ENCODE measurements around the gene GSG1. TPM values are rescaled to one million over a fixed set of nuclear protein-coding genes. Genes with fewer than 3 reads are reported as not detected.

The GSG1 gene
- total RNA-seq, 1 donor = 0.36 TPM

GRCh38 chr12:13100882-13101769, 2.3 kb downstream of the GSG1 start:
- Histone ChIP-seq H3K4me1 (ENCODE audit: insufficient read depth, low read length) (peaks cover 62% of the 10 kb centered on the region), H3K4me3 (ENCODE audit: insufficient read depth, low read length) (peak overlapping the region; percentile 69), H3K36me3 (ENCODE audit: insufficient read depth, low read length) (no peaks in the 10 kb centered on the region), H3K27me3 (ENCODE audit: insufficient read depth, low read length) (no peaks in the 10 kb centered on the region), H4K20me1 (ENCODE audit: insufficient read depth, low read length) (no peaks in the 10 kb centered on the region), H3K4me2 (ENCODE audit: insufficient read depth, low read length) (peak overlapping the region; percentile 89), H3K27ac (ENCODE audit: low read depth, low read length) (peak overlapping the region; percentile 100), H2AFZ (ENCODE audit: low read length) (peak overlapping the region; percentile 56), H3K79me2 (ENCODE audit: insufficient read depth, low read length) (no peaks in the 10 kb centered on the region), H3K9me3 (ENCODE audit: low read depth, low read length) (no peaks in the 10 kb centered on the region)
- TF ChIP-seq CTCF (IDR thresholded peaks at IDR 0.05; ENCODE audit: extremely low read depth, low read depth, low read length) = no peak
- peak; percentile 93 for DNase-seq (ENCODE audit: insufficient read length, low spot score, missing footprints)

- TF ChIP-seq CTCF (IDR thresholded peaks at IDR 0.05; ENCODE audit: extremely low read depth, low read depth, low read length) = no peak
- Histone ChIP-seq H3K4me2 (ENCODE audit: insufficient read depth, low read length) (peak overlapping the region; percentile 89), H2AFZ (ENCODE audit: low read length) (peak overlapping the region; percentile 56), H3K27ac (ENCODE audit: low read depth, low read length) (peak overlapping the region; percentile 100), H3K79me2 (ENCODE audit: insufficient read depth, low read length) (no peaks in the 10 kb centered on the region), H3K4me3 (ENCODE audit: insufficient read depth, low read length) (peak overlapping the region; percentile 69), H3K27me3 (ENCODE audit: insufficient read depth, low read length) (no peaks in the 10 kb centered on the region), H4K20me1 (ENCODE audit: insufficient read depth, low read length) (no peaks in the 10 kb centered on the region), H3K4me1 (ENCODE audit: insufficient read depth, low read length) (peaks cover 62% of the 10 kb centered on the region), H3K9me3 (ENCODE audit: low read depth, low read length) (no peaks in the 10 kb centered on the region), H3K36me3 (ENCODE audit: insufficient read depth, low read length) (no peaks in the 10 kb centered on the region)
- DNase-seq (ENCODE audit: insufficient read length, low spot score, missing footprints) = no peak
These were observed 2.9 kb downstream of the GSG1 start for GRCh38 chr12:13100605-13100881.

- no peak for DNase-seq (ENCODE audit: insufficient read length, low spot score, missing footprints)
- Histone ChIP-seq H3K4me2 (ENCODE audit: insufficient read depth, low read length) (peak overlapping the region; percentile 89), H3K9me3 (ENCODE audit: low read depth, low read length) (no peaks in the 10 kb centered on the region), H4K20me1 (ENCODE audit: insufficient read depth, low read length) (no peaks in the 10 kb centered on the region), H3K36me3 (ENCODE audit: insufficient read depth, low read length) (no peaks in the 10 kb centered on the region), H2AFZ (ENCODE audit: low read length) (peak overlapping the region; percentile 56), H3K27me3 (ENCODE audit: insufficient read depth, low read length) (no peaks in the 10 kb centered on the region), H3K79me2 (ENCODE audit: insufficient read depth, low read length) (no peaks in the 10 kb centered on the region), H3K4me1 (ENCODE audit: insufficient read depth, low read length) (peaks cover 63% of the 10 kb centered on the region), H3K4me3 (ENCODE audit: insufficient read depth, low read length) (peak overlapping the region; percentile 69), H3K27ac (ENCODE audit: low read depth, low read length) (peak overlapping the region; percentile 100)
- no peak for TF ChIP-seq CTCF (IDR thresholded peaks at IDR 0.05; ENCODE audit: extremely low read depth, low read depth, low read length)
These were observed 3.4 kb downstream of the GSG1 start for GRCh38 chr12:13099844-13100604.

Measured in osteoblast (primary cell).